Activated effector memory CD4-positive, alpha-beta T cell treated with Interleukin-2 at 50 U/mL for 16 hours (primary cell): ENCODE measurements around the gene STIMATE.

ENCODE experiments used
- DNase-seq: peaks from one replicate; pipeline ENCODE4 v3.0.0-alpha.2; 2020

The STIMATE gene

GRCh38 chr3:52811452-52812011 lies 85.8 kb downstream of the STIMATE start:
- no peak for DNase-seq

GRCh38 chr3:52810923-52811322 lies 86.4 kb downstream of the STIMATE start:
- DNase-seq = no peak

- no peak for DNase-seq
Observed at GRCh38 chr3:52809662-52810377, 87.5 kb downstream of the STIMATE start.

GRCh38 chr3:52809149-52809548 lies 88.2 kb downstream of the STIMATE start:
- no peak for DNase-seq

- no peak for DNase-seq
Observed at GRCh38 chr3:52805270-52806039, 91.9 kb downstream of the STIMATE start.

GRCh38 chr3:52801839-52802238 lies 95.5 kb downstream of the STIMATE start:
- no peak for DNase-seq

- no peak for DNase-seq
Observed at GRCh38 chr3:52800079-52800478, 97.3 kb downstream of the STIMATE start.

GRCh38 chr3:52798978-52799476 lies 98.3 kb downstream of the STIMATE start:
- DNase-seq = no peak

GRCh38 chr3:52798376-52798977 lies 98.9 kb downstream of the STIMATE start:
- DNase-seq = no peak

GRCh38 chr3:52796411-52796810 lies 100.9 kb downstream of the STIMATE start:
- DNase-seq = no peak

- DNase-seq = no peak
Observed at GRCh38 chr3:52795298-52795900, 101.9 kb downstream of the STIMATE start.

- DNase-seq = no peak
Observed at GRCh38 chr3:52794612-52795099, 102.7 kb downstream of the STIMATE start, which contains the start of gene ITIH3. TSS of gene ITIH3 (plus strand) at chr3:52794796. CDS start at chr3:52794804, 8 bp downstream.

GRCh38 chr3:52793702-52794611 lies 103.4 kb downstream of the STIMATE start:
- no peak for DNase-seq

- no peak for DNase-seq
Observed at GRCh38 chr3:52792961-52793695, 104.2 kb downstream of the STIMATE start.

- no peak for DNase-seq
Observed at GRCh38 chr3:52792413-52792812, 104.9 kb downstream of the STIMATE start.

GRCh38 chr3:52791928-52792327 lies 105.4 kb downstream of the STIMATE start:
- no peak for DNase-seq

GRCh38 chr3:52791366-52791765 lies 106.0 kb downstream of the STIMATE start:
- no peak for DNase-seq

GRCh38 chr3:52790741-52791140 lies 106.6 kb downstream of the STIMATE start:
- DNase-seq = no peak

- no peak for DNase-seq
Observed at GRCh38 chr3:52790337-52790736, 107.0 kb downstream of the STIMATE start.

GRCh38 chr3:52789746-52790040 lies 107.7 kb downstream of the STIMATE start:
- no peak for DNase-seq
